Stimulated activated effector memory CD8-positive, alpha-beta T cell treated with anti-CD3 and anti-CD28 coated beads, Interleukin-12 subunit alpha, Interleukin-12 subunit beta, amount 100 ng/mL, for 72 hours (primary cell): ENCODE data around the gene LRWD1.
A peak's percentile ranks its signal among the peaks of the same experiment; 100 is the strongest.

Experiments
- ATAC-seq: fragments of 150-1000 bp; cut with Tn5 transposase; 2 replicates; pipeline ENCODE4 v1.10.0; 2021
- DNase-seq, 2 donors: peaks; one replicate each; pipeline ENCODE4 v3.0.0; 2021 to 2022; ENCODE audit warnings: low spot score in 2 of 2
- H3K27ac Mint-ChIP-seq: one replicate; pipeline ENCODE4 v1.8.0; 2022; ENCODE audit warnings: mild to moderate bottlenecking, mixed read lengths
- H3K36me3 Mint-ChIP-seq: one replicate; pipeline ENCODE4 v1.8.0; 2022; ENCODE audit warnings: mild to moderate bottlenecking, mixed read lengths
- H3K4me1 Mint-ChIP-seq: one replicate; pipeline ENCODE4 v1.8.0; 2022; ENCODE audit warnings: mixed read lengths
- H3K4me3 Mint-ChIP-seq: one replicate; pipeline ENCODE4 v1.8.0; 2022; ENCODE audit warnings: mild to moderate bottlenecking, mixed read lengths
- H3K9me3 Mint-ChIP-seq: one replicate; pipeline ENCODE4 v1.8.0; 2022; ENCODE audit warnings: mixed read lengths

The LRWD1 gene

GRCh38 chr7:102464577-102465280 lies at the start of gene LRWD1, which contains the start of gene ALKBH4:
Gene LRWD1 (plus strand): TSS chr7:102464984. CDS start chr7:102465081, 97 bp downstream.
Gene ALKBH4 (minus strand): TSS chr7:102464863. CDS start chr7:102464836, 27 bp downstream.
- peak within 1 kb of the TSS; percentile 88 for H3K4me3 Mint-ChIP-seq
- peak within 1 kb of the TSS; percentile 90 for H3K27ac Mint-ChIP-seq
- DNase-seq (peak; percentile 97 to 98), ATAC-seq (peak; percentile 96)
- peaks cover 37% of the 10 kb centered on the region for H3K4me1 Mint-ChIP-seq
- no peaks in the 10 kb centered on the region for H3K9me3 Mint-ChIP-seq
- H3K36me3 Mint-ChIP-seq: peaks cover 23% of the 10 kb centered on the region

- H3K9me3 Mint-ChIP-seq: no peaks in the 10 kb centered on the region
- ATAC-seq (peak; percentile 95), DNase-seq (peak; percentile 53 to 88)
- peaks cover 45% of the 10 kb centered on the region for H3K4me1 Mint-ChIP-seq
- H3K27ac Mint-ChIP-seq: peak overlapping the region; percentile 94
- peak overlapping the region; percentile 69 for H3K4me3 Mint-ChIP-seq
- H3K36me3 Mint-ChIP-seq: peaks cover 92% of the 10 kb centered on the region
Measured at GRCh38 chr7:102415685-102416225, 49.0 kb upstream of the LRWD1 start.

DNA sequence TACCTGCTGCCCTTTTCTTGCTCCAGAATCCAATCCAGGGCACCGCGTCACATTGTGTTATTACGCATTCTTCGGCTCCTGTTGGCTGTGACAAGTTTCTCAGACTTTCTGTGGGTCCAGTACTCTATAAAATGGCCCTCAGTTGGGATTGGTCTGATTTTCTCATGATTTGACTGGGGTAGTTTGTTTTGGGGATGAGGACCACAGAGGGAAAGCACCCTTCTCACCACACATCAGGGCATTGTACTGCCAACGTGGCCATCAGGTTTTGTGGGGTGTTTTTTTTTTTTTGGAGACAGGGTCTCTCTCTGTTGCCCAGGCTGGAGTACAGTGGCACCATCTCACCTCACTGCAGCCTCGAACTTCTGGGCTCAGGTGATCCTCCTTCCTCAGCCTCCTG lies 48.4 kb upstream of the LRWD1 start:
- Mint-ChIP-seq H3K9me3 (no peaks in the 10 kb centered on the region), H3K36me3 (peaks cover 92% of the 10 kb centered on the region), H3K27ac (peak overlapping the region; percentile 94), H3K4me1 (peaks cover 50% of the 10 kb centered on the region), H3K4me3 (peak overlapping the region; percentile 69)
- DNase-seq (no peak), ATAC-seq (no peak)

GRCh38 chr7:102417105-102417504 lies 47.7 kb upstream of the LRWD1 start:
- Mint-ChIP-seq H3K4me3 (peak overlapping the region; percentile 69), H3K27ac (peak overlapping the region; percentile 94), H3K4me1 (peaks cover 50% of the 10 kb centered on the region), H3K9me3 (no peaks in the 10 kb centered on the region), H3K36me3 (peaks cover 92% of the 10 kb centered on the region)
- no peak for DNase-seq
- ATAC-seq: peak; percentile 48

DNA sequence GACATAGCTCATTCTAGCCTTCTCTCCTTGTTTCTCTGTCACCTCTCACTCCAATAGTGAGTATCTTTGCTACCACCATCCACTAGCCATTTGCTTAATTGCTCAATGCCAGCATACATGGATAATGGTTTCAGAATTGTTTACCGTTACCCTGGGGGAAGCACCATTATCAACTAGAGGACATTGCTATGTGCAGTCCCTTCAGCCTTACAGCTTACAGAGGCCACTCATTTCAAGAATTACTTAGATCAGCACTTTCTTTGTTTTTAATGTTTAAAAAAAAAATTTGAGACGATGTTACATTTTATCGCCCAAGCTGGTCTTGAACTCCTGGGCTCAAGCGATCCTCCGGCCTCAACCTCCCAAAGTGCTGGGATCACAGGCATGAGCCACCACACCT lies 46.2 kb upstream of the LRWD1 start:
- ATAC-seq (peak; percentile 3), DNase-seq (no peak)
- Mint-ChIP-seq H3K9me3 (no peaks in the 10 kb centered on the region), H3K4me1 (peaks cover 50% of the 10 kb centered on the region), H3K27ac (peak overlapping the region; percentile 94), H3K4me3 (no peak overlapping the region), H3K36me3 (peaks cover 86% of the 10 kb centered on the region)

DNA sequence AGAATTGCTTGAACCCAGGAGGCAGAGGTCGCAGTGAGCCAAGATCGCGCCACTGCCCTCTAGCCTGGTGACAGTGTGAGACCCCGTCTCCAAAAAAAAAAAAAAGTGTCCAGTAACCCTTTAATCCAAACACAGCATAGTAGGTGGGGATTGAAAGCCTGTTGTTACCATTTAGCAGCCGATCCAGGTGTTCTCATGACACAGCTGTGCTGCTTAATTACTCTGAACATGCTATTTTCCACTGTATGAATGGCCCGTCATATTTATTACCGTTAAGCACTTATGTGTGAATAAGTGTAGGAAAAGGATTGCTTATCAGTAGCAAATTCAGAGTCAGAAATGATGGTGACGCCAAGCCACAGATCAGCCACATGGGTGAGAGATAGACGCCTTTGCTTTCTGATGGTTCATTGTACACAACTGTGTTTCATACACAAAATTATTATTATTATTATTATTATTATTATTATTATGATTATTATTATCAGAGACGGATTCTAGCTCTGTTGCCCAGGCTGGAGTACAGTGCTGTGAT lies 43.0 kb upstream of the LRWD1 start:
- Mint-ChIP-seq H3K27ac (no peak overlapping the region), H3K36me3 (peaks cover 92% of the 10 kb centered on the region), H3K4me3 (no peak overlapping the region), H3K4me1 (peaks cover 61% of the 10 kb centered on the region), H3K9me3 (no peaks in the 10 kb centered on the region)
- ATAC-seq (no peak), DNase-seq (no peak)

DNA sequence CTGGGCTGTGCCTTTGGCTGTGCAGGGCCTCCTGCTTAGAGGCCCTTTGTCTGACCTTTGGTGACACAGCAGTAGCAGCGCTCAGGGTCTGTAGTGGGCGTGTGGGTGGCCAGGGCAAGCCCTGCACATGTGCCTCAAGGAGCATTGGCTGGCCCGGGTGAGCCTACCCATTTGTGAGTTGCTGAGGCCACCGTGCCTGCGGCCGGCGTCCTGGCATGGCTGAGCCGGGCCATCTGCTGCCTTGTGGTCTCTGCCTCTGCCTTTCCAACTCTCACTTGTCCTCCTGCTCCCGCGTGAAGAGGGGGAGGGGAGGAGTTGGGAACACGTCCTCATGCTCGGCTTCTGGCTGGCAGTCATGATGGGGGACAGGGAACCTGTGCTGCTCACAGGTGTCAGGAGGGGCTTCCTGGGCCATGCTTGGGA lies 40.6 kb upstream of the LRWD1 start:
- DNase-seq (no peak), ATAC-seq (no peak)
- Mint-ChIP-seq H3K4me1 (peaks cover 53% of the 10 kb centered on the region), H3K4me3 (peak overlapping the region; percentile 87), H3K9me3 (no peaks in the 10 kb centered on the region), H3K27ac (peak overlapping the region; percentile 100), H3K36me3 (peaks cover 83% of the 10 kb centered on the region)

- ATAC-seq (no peak), DNase-seq (no peak)
- H3K4me3 Mint-ChIP-seq: peak overlapping the region; percentile 87
- H3K27ac Mint-ChIP-seq: peak overlapping the region; percentile 100
- H3K9me3 Mint-ChIP-seq: no peaks in the 10 kb centered on the region
- peaks cover 59% of the 10 kb centered on the region for H3K4me1 Mint-ChIP-seq
- peaks cover 81% of the 10 kb centered on the region for H3K36me3 Mint-ChIP-seq
Measured at GRCh38 chr7:102424787-102425218, 40.0 kb upstream of the LRWD1 start.

DNA sequence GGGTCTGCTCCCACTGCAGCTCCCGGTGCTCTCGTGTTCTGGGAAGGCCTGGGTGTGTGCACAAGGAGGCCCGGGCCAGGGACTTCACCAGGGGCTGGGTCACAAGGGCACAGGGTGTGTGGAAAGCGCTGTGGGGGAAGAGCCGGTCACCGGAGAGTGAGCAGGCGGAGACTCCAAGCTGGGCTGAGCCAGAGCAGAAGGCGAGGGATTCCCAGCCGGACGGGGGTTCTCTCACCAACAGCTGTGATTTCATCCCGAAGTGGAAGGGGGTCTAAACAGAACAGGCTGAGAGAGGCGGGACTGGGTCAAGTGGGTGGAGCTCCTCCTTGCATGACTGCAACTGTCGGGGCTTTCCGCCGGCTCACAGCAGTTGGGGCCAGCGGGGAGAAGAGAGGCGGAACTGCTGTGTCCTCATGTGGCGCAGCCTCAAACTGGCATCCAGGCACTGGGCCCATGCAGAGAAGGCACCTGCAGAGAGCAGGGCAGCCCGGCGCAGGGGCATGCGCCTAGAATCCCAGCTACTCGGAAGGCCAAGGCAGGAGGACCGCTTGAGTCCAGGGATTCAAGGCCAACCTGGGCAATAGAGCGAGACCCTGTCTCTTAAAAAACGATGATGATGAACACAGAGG lies 39.0 kb upstream of the LRWD1 start:
- ATAC-seq: peak; percentile 92
- H3K4me3 Mint-ChIP-seq: peak overlapping the region; percentile 87
- H3K9me3 Mint-ChIP-seq: no peaks in the 10 kb centered on the region
- H3K4me1 Mint-ChIP-seq: peaks cover 60% of the 10 kb centered on the region
- DNase-seq: peak; percentile 60 to 89
- peak overlapping the region; percentile 100 for H3K27ac Mint-ChIP-seq
- H3K36me3 Mint-ChIP-seq: peaks cover 71% of the 10 kb centered on the region

GRCh38 chr7:102426268-102427018 lies 38.3 kb upstream of the LRWD1 start:
- Mint-ChIP-seq H3K4me1 (peaks cover 60% of the 10 kb centered on the region), H3K27ac (peak overlapping the region; percentile 100), H3K9me3 (no peaks in the 10 kb centered on the region), H3K36me3 (peaks cover 65% of the 10 kb centered on the region), H3K4me3 (peak overlapping the region; percentile 87)
- ATAC-seq: peak; percentile 78
- peak; percentile 37 to 82 for DNase-seq

GRCh38 chr7:102427019-102427405 lies 37.8 kb upstream of the LRWD1 start:
- DNase-seq (no peak), ATAC-seq (no peak)
- H3K4me3 Mint-ChIP-seq: peak overlapping the region; percentile 87
- H3K9me3 Mint-ChIP-seq: no peaks in the 10 kb centered on the region
- H3K27ac Mint-ChIP-seq: peak overlapping the region; percentile 100
- H3K4me1 Mint-ChIP-seq: peaks cover 66% of the 10 kb centered on the region
- H3K36me3 Mint-ChIP-seq: peaks cover 65% of the 10 kb centered on the region

DNA sequence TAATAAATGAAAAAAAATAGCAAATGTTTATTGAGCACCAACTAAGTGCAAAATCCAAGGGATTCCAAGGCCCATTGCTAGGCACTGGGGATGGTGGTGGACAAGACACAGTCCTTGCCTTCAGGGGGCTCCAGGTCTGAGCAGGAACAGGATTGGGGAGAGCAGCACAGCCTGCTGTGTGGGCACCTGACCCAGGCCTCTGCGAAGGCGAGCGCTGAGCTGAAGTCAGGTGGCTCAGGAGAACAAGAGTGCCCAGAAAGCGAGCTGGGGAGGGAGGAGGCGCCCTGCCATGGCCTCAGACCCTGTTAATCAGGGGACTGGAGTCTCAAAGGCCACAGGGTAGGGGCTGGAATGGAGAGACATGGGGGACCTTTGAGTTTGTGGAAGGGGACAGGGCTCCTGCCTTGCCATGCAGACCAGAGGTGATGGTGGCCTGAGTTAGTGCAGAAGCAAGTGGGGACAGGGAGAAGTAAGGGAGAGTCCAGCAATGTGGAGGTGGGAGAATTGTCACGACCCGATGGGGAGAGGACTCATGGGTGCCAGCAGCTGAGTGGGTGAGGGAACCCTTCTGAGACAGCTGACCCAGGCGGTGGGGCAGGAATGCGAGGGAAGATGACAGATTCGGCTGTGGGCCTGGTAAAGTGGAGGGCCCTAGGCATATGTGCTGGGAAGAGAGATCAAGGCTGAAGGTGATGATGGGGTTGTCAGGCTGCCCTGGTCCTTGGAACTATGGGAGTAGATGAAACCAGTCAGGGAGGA lies 35.5 kb upstream of the LRWD1 start:
- peaks cover 64% of the 10 kb centered on the region for H3K4me1 Mint-ChIP-seq
- no peaks in the 10 kb centered on the region for H3K9me3 Mint-ChIP-seq
- peaks cover 55% of the 10 kb centered on the region for H3K36me3 Mint-ChIP-seq
- H3K27ac Mint-ChIP-seq: peak overlapping the region; percentile 100
- DNase-seq (no peak), ATAC-seq (no peak)
- H3K4me3 Mint-ChIP-seq: peak overlapping the region; percentile 32

GRCh38 chr7:102431617-102432298 lies 33.0 kb upstream of the LRWD1 start:
- ATAC-seq (peak; percentile 33), DNase-seq (peak in 1 of 2 donors; percentile 71)
- Mint-ChIP-seq H3K4me1 (peaks cover 48% of the 10 kb centered on the region), H3K27ac (peak overlapping the region; percentile 100), H3K9me3 (no peaks in the 10 kb centered on the region), H3K36me3 (peaks cover 52% of the 10 kb centered on the region), H3K4me3 (peak overlapping the region; percentile 59)
